IPS-15b (cell line): ENCODE measurements around the gene PIN1.

Experiments used
- H3K27me3 ChIP-seq: one replicate; pipeline ENCODE4 v1.6.1; 2013; ENCODE audit warnings: low read length; ENCODE audit not compliant: control insufficient read depth, insufficient read depth
- H3K36me3 ChIP-seq: one replicate; pipeline ENCODE4 v1.6.1; 2013; ENCODE audit warnings: low read length; ENCODE audit not compliant: control insufficient read depth, insufficient read depth
- H3K4me1 ChIP-seq: one replicate; pipeline ENCODE4 v1.6.1; 2013; ENCODE audit warnings: mild to moderate bottlenecking, low read length; ENCODE audit not compliant: control insufficient read depth, insufficient read depth
- H3K4me3 ChIP-seq: one replicate; pipeline ENCODE4 v1.5.1; 2013; ENCODE audit warnings: low read depth, low read length
- H3K9ac ChIP-seq: one replicate; pipeline ENCODE4 v1.6.1; 2013; ENCODE audit warnings: low read depth, mild to moderate bottlenecking, low read length
- H3K9me3 ChIP-seq: one replicate; pipeline ENCODE4 v1.6.1; 2013; ENCODE audit warnings: mild to moderate bottlenecking, low read length; ENCODE audit not compliant: control insufficient read depth, insufficient read depth

The PIN1 gene

DNA sequence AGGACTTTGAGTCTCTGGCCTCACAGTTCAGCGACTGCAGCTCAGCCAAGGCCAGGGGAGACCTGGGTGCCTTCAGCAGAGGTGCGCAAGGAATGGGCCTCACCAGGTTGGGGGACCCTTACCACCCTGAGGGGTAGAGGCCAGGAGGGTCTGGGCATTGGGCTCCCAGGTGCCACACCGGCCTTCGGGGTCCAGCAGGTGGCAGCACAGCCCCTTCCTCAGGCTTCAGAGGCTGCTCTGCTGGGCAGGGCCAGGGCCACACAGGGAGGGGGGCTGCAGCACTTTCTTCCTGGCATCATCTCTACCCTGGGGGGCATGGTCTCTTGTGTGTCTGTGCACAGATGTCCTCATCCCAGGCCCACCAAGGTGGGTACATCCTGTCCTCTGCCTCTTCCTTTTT is 12.9 kb downstream of the PIN1 start:
- no peaks in the 10 kb centered on the region for H3K9me3 ChIP-seq
- no peak overlapping the region for H3K4me3 ChIP-seq
- no peaks in the 10 kb centered on the region for H3K27me3 ChIP-seq
- no peak overlapping the region for H3K9ac ChIP-seq
- H3K4me1 ChIP-seq = peaks cover 4% of the 10 kb centered on the region
- H3K36me3 ChIP-seq = peaks cover 25% of the 10 kb centered on the region

- no peak overlapping the region for H3K4me3 ChIP-seq
- H3K9me3 ChIP-seq = no peaks in the 10 kb centered on the region
- H3K9ac ChIP-seq = no peak overlapping the region
- H3K36me3 ChIP-seq = peaks cover 21% of the 10 kb centered on the region
- peaks cover 4% of the 10 kb centered on the region for H3K4me1 ChIP-seq
- H3K27me3 ChIP-seq = no peaks in the 10 kb centered on the region
These were observed 13.6 kb downstream of the PIN1 start for GRCh38 chr19:9848762-9849161.

DNA sequence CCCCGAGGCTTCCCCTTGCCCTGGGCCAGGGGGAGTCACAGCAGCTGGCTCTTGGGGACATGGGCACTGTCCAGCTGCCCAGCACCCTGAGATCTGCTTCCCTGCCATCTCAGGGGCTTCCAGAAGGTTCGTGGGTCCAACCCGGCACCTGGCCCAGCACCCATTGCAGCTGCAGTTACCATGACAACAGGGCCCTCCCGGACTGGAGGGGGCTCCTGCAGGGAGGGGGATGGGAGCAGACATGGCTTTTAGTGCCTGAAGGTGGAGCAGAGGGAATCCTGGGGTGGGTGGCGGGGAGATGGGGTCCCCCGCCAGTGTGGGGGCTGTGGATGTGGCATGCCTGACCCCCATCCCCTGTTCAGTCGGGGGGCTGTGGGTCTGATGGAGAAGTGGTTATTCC is 14.7 kb downstream of the PIN1 start:
- Histone ChIP-seq H3K4me1 (peaks cover 4% of the 10 kb centered on the region), H3K9ac (no peak overlapping the region), H3K9me3 (no peaks in the 10 kb centered on the region), H3K27me3 (no peaks in the 10 kb centered on the region), H3K36me3 (peaks cover 22% of the 10 kb centered on the region), H3K4me3 (no peak overlapping the region)

GRCh38 chr19:9850235-9850959 is 15.3 kb downstream of the PIN1 start:
- Histone ChIP-seq H3K4me3 (no peak overlapping the region), H3K4me1 (peaks cover 4% of the 10 kb centered on the region), H3K9ac (no peak overlapping the region), H3K36me3 (peaks cover 22% of the 10 kb centered on the region), H3K27me3 (no peaks in the 10 kb centered on the region), H3K9me3 (no peaks in the 10 kb centered on the region)

DNA sequence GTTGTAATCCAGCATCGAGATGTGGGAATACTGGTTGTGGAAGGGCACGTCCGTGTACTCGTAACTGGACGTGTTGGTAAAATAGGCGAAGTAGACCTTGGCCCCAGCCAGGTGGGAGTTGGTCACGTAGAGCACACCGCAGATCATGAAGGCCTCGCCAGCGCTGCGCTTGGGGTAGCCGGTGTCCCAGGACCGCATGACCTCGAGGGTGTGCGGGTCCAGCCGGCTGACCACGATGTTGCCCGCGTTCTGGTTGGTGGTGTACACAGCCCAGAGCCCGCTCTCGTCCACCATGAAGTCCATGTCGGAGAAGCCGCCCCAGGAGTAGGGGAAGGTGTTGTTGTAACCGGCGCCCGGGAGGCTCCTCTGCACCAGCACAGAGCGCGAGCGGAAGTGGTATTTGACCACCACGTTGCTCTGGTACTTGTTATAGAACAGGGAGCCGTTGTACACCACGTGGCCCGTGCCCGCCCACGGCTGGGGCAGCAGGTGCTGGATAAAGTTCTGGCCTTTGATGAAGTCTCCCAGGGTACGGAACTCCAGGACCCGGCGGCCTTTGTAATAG is 19.2 kb downstream of the PIN1 start:
- H3K4me3 ChIP-seq = no peak overlapping the region
- H3K9me3 ChIP-seq = no peaks in the 10 kb centered on the region
- H3K9ac ChIP-seq = no peak overlapping the region
- H3K36me3 ChIP-seq = peaks cover 30% of the 10 kb centered on the region
- H3K27me3 ChIP-seq = no peaks in the 10 kb centered on the region
- peaks cover 4% of the 10 kb centered on the region for H3K4me1 ChIP-seq

GRCh38 chr19:9856609-9857008 is 21.5 kb downstream of the PIN1 start:
- H3K4me1 ChIP-seq = no peaks in the 10 kb centered on the region
- no peak overlapping the region for H3K4me3 ChIP-seq
- no peaks in the 10 kb centered on the region for H3K9me3 ChIP-seq
- H3K9ac ChIP-seq = no peak overlapping the region
- H3K36me3 ChIP-seq = peaks cover 27% of the 10 kb centered on the region
- H3K27me3 ChIP-seq = no peaks in the 10 kb centered on the region

GRCh38 chr19:9857076-9857721 is 22.1 kb downstream of the PIN1 start:
- no peaks in the 10 kb centered on the region for H3K27me3 ChIP-seq
- no peaks in the 10 kb centered on the region for H3K4me1 ChIP-seq
- H3K36me3 ChIP-seq = peaks cover 27% of the 10 kb centered on the region
- H3K9ac ChIP-seq = no peak overlapping the region
- H3K9me3 ChIP-seq = no peaks in the 10 kb centered on the region
- no peak overlapping the region for H3K4me3 ChIP-seq

GRCh38 chr19:9857920-9858746 is 23.0 kb downstream of the PIN1 start:
- no peak overlapping the region for H3K4me3 ChIP-seq
- no peak overlapping the region for H3K9ac ChIP-seq
- no peaks in the 10 kb centered on the region for H3K9me3 ChIP-seq
- H3K4me1 ChIP-seq = no peaks in the 10 kb centered on the region
- H3K27me3 ChIP-seq = no peaks in the 10 kb centered on the region
- H3K36me3 ChIP-seq = peaks cover 27% of the 10 kb centered on the region

DNA sequence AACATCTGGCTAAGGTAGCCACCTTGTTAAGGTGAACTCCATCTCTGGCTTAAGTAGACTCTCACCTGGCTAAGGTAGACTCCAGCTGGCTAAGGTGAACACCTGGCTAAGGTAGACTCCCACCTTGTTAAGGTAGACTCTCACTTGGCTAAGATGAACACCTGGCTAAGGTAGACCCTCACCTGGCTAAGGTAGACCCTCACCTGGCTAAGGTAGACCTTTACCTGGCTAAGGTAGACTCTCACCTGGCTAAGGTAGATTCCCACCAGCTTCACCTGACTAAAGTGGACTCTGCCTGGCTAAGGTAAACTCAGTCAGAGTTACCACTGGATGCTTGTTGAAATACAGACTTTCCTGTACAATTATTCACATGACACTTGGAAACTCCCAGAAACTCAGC is 23.6 kb downstream of the PIN1 start:
- H3K9ac ChIP-seq = no peak overlapping the region
- peaks cover 1% of the 10 kb centered on the region for H3K4me1 ChIP-seq
- H3K36me3 ChIP-seq = peaks cover 27% of the 10 kb centered on the region
- H3K27me3 ChIP-seq = no peaks in the 10 kb centered on the region
- H3K9me3 ChIP-seq = no peaks in the 10 kb centered on the region
- H3K4me3 ChIP-seq = no peak overlapping the region

GRCh38 chr19:9860407-9860806 is 25.3 kb downstream of the PIN1 start:
- Histone ChIP-seq H3K4me3 (no peak overlapping the region), H3K27me3 (no peaks in the 10 kb centered on the region)

DNA sequence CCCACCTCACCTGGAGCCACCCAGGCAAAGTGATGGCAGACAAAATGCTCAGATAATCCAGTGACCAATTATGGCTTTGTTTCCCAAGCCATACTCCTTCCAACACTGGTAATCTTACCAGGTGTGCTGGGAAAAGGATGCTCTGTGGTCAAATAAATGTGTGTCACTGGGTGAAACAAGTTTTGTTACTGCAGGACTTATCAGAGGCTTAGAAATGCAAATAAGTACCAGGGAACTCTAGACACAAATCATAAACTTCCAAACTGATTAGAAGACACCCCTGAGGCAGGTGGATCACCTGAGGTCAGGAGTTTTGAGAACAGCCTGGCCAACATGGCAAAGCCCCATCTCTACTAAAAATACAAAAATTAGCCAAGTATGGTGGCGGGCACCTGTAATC is 26.4 kb downstream of the PIN1 start:
- Histone ChIP-seq H3K36me3 (peaks cover 19% of the 10 kb centered on the region), H3K9ac (no peak overlapping the region), H3K27me3 (no peaks in the 10 kb centered on the region), H3K9me3 (no peaks in the 10 kb centered on the region), H3K4me3 (no peak overlapping the region), H3K4me1 (peaks cover 8% of the 10 kb centered on the region)

More at GRCh38 chr19:9860407-9860806, 25.3 kb downstream of the PIN1 start:
- Histone ChIP-seq H3K9me3 (no peaks in the 10 kb centered on the region), H3K36me3 (peaks cover 23% of the 10 kb centered on the region), H3K9ac (no peak overlapping the region), H3K4me1 (peaks cover 4% of the 10 kb centered on the region)
